ENCODE results near the gene TRDMT1. TPM values are rescaled to one million over a fixed set of nuclear protein-coding genes. Genes with fewer than 3 reads are reported as not detected.

Gene TRDMT1
- polyA plus RNA-seq, 1 experiment, result 2.4 TPM

- DNase-seq (ENCODE audit: low read depth), result no peak
- ChIA-PET POLR2A (no interaction called here), CTCF (interaction anchor here (1.0 kb wide), 1 partner anchor 8 kb away, joined by 5 read pairs; no protein-coding TSS in a partner anchor)
- H3K36me3 ChIP-seq (ENCODE audit: control insufficient read depth, insufficient read depth, low read length), result peaks cover 13% of the 10 kb centered on the region
- no peak for TF ChIP-seq CTCF (IDR thresholded peaks at IDR 0.05; ENCODE audit: insufficient read depth, low read depth, low read length)
- no peak overlapping the region for H3K4me3 ChIP-seq (ENCODE audit: low read depth, low read length)
- H3K27me3 ChIP-seq (ENCODE audit: control insufficient read depth, insufficient read depth, low read length), result no peaks in the 10 kb centered on the region
These were observed 37.2 kb upstream of the TRDMT1 start for GRCh38 chr10:17238445-17239291.

GRCh38 chr10:17237915-17238444 is 36.5 kb upstream of the TRDMT1 start:
- ChIA-PET POLR2A (interaction anchor here (0.8 kb wide), 1 partner anchor 382 kb away, joined by 3 read pairs; no protein-coding TSS in a partner anchor), CTCF (interaction anchor here (1.0 kb wide), 1 partner anchor 9 kb away, joined by 5 read pairs; no protein-coding TSS in a partner anchor)
- DNase-seq (ENCODE audit: low read depth), result no peak
- no peak overlapping the region for H3K4me3 ChIP-seq (ENCODE audit: low read depth, low read length)
- TF ChIP-seq CTCF (IDR thresholded peaks at IDR 0.05; ENCODE audit: insufficient read depth, low read depth, low read length), result no peak
- no peaks in the 10 kb centered on the region for H3K27me3 ChIP-seq (ENCODE audit: control insufficient read depth, insufficient read depth, low read length)
- peaks cover 15% of the 10 kb centered on the region for H3K36me3 ChIP-seq (ENCODE audit: control insufficient read depth, insufficient read depth, low read length)

GRCh38 chr10:17237149-17237527 is 35.7 kb upstream of the TRDMT1 start:
- H3K4me3 ChIP-seq (ENCODE audit: low read depth, low read length), result no peak overlapping the region
- no peaks in the 10 kb centered on the region for H3K27me3 ChIP-seq (ENCODE audit: control insufficient read depth, insufficient read depth, low read length)
- TF ChIP-seq CTCF (IDR thresholded peaks at IDR 0.05; ENCODE audit: insufficient read depth, low read depth, low read length), result no peak
- ChIA-PET POLR2A (interaction anchor here (0.8 kb wide), 1 partner anchor 381 kb away, joined by 3 read pairs; no protein-coding TSS in a partner anchor), CTCF (interaction anchor here (0.8 kb wide), 1 partner anchor 300 kb away, joined by 4 read pairs; no protein-coding TSS in a partner anchor)
- no peak for DNase-seq (ENCODE audit: low read depth)
- H3K36me3 ChIP-seq (ENCODE audit: control insufficient read depth, insufficient read depth, low read length), result peaks cover 15% of the 10 kb centered on the region

- Histone ChIP-seq H3K4me3 (ENCODE audit: low read depth, low read length) (no peak overlapping the region), H3K27me3 (ENCODE audit: control insufficient read depth, insufficient read depth, low read length) (no peaks in the 10 kb centered on the region), H3K36me3 (ENCODE audit: control insufficient read depth, insufficient read depth, low read length) (peaks cover 16% of the 10 kb centered on the region)
- no peak for DNase-seq (ENCODE audit: low read depth)
- POLR2A ChIA-PET, result no interaction called here
- no peak for TF ChIP-seq CTCF (IDR thresholded peaks at IDR 0.05; ENCODE audit: insufficient read depth, low read depth, low read length)
- CTCF ChIA-PET, result interaction anchor here (0.8 kb wide), 1 partner anchor 300 kb away, joined by 4 read pairs; no protein-coding TSS in a partner anchor
These were observed 35.1 kb upstream of the TRDMT1 start for GRCh38 chr10:17236468-17237148.

- POLR2A ChIA-PET, result no interaction called here
- no peak overlapping the region for H3K4me3 ChIP-seq (ENCODE audit: low read depth, low read length)
- DNase-seq (ENCODE audit: low read depth), result no peak
- H3K27me3 ChIP-seq (ENCODE audit: control insufficient read depth, insufficient read depth, low read length), result no peaks in the 10 kb centered on the region
- CTCF ChIA-PET, result interaction anchor here (0.9 to 1.3 kb wide), 3 partner anchors 24 to 204 kb away, joined by 3 to 4 read pairs (median 3); no protein-coding TSS in a partner anchor
- H3K36me3 ChIP-seq (ENCODE audit: control insufficient read depth, insufficient read depth, low read length), result peaks cover 21% of the 10 kb centered on the region
- peak; percentile 35; the same call in 1 of the 2 replicates for TF ChIP-seq CTCF (IDR thresholded peaks at IDR 0.05; ENCODE audit: insufficient read depth, low read depth, low read length)
These were observed 33.7 kb upstream of the TRDMT1 start for GRCh38 chr10:17235136-17235535.
